GM23338 (cell line): Measurements from ENCODE around the gene CHP1.

Source experiments
- CTCF ChIP-seq, 2 experiments: fragments of 200-600 bp in 1 of 2; sonication (generic) in 1 of 2; conservative IDR thresholded peaks; 2 replicates each; pipeline versions ENCODE4 v1.5.1 to v1.6.1; 2016 to 2017; ENCODE audit warnings: antibody characterized with exemption in 2 of 2, low read depth in 2 of 2, mild to moderate bottlenecking in 2 of 2, moderate library complexity in 1 of 2
- EZH2 ChIP-seq: fragments of 200-600 bp; sonication (generic); IDR thresholded peaks from one replicate; pipeline ENCODE4 v1.8.0; 2017; ENCODE audit warnings: antibody characterized with exemption, mild to moderate bottlenecking, low read depth; ENCODE audit not compliant: unreplicated experiment
- EZH2phosphoT487 ChIP-seq: fragments of 200-600 bp; sonication (generic); IDR thresholded peaks from one replicate; pipeline ENCODE4 v1.8.1; 2018; ENCODE audit warnings: antibody characterized with exemption; ENCODE audit not compliant: unreplicated experiment
- NANOG ChIP-seq: IDR thresholded peaks from 2 replicates; pipeline ENCODE4 v1.6.1; 2016; ENCODE audit warnings: antibody characterized with exemption, borderline replicate concordance
- POLR2AphosphoS5 ChIP-seq: IDR thresholded peaks from 2 replicates; pipeline ENCODE4 v1.6.1; 2016; ENCODE audit warnings: antibody characterized with exemption, low read depth
- REST ChIP-seq: IDR thresholded peaks from one replicate; pipeline ENCODE4 v1.6.1; 2018; ENCODE audit warnings: antibody characterized with exemption; ENCODE audit not compliant: unreplicated experiment

GRCh38 chr15:41285285-41285684, 54.2 kb downstream of the CHP1 start:
- TF ChIP-seq CTCF (conservative IDR thresholded peaks at IDR 0.05; ENCODE audit: low read depth in 2 of 2) (no peak), REST (no peak), EZH2 (no peak), EZH2phosphoT487 (no peak), NANOG (no peak), POLR2AphosphoS5 (0 out of 2 replicates have a peak, but pooled peaks have one; percentile 20)
